Stimulated activated naive B cell treated with anti-CD40 and anti-IgM and Interleukin-4, amounts not matched to agents 10 μg/mL and 1 μg/mL and 100 μg/mL, for 72 hours (primary cell): ENCODE measurements around the gene ZBP1.

ENCODE experiments used
- ATAC-seq, 2 donors: fragments of 150-1000 bp; cut with Tn5 transposase; replicated peaks; 2 replicates each; pipeline ENCODE4 v1.10.0; 2021; ENCODE audit warnings: moderate library complexity in 1 of 2
- DNase-seq: peaks from one replicate; pipeline ENCODE4 v3.0.0; 2021
- H3K27ac Mint-ChIP-seq: one replicate; pipeline ENCODE4 v1.8.0; 2022; ENCODE audit warnings: mild to moderate bottlenecking, mixed read lengths
- H3K27me3 Mint-ChIP-seq, 2 donors: one replicate each; pipeline ENCODE4 v1.8.0; 2022; ENCODE audit warnings: mixed read lengths in 2 of 2
- H3K36me3 Mint-ChIP-seq, 2 donors: one replicate each; pipeline ENCODE4 v1.8.0; 2022; ENCODE audit warnings: mixed read lengths in 2 of 2, mild to moderate bottlenecking in 1 of 2
- H3K4me1 Mint-ChIP-seq, 2 donors: one replicate each; pipeline ENCODE4 v1.8.0; 2022; ENCODE audit warnings: mixed read lengths in 2 of 2, mild to moderate bottlenecking in 1 of 2
- H3K4me3 Mint-ChIP-seq, 2 donors: one replicate each; pipeline ENCODE4 v1.8.0; 2022; ENCODE audit warnings: mild to moderate bottlenecking in 2 of 2, mixed read lengths in 2 of 2, moderate library complexity in 1 of 2
- H3K9me3 Mint-ChIP-seq, 2 donors: one replicate each; pipeline ENCODE4 v1.8.0; 2022; ENCODE audit warnings: mixed read lengths in 2 of 2, mild to moderate bottlenecking in 1 of 2

Gene ZBP1

DNA sequence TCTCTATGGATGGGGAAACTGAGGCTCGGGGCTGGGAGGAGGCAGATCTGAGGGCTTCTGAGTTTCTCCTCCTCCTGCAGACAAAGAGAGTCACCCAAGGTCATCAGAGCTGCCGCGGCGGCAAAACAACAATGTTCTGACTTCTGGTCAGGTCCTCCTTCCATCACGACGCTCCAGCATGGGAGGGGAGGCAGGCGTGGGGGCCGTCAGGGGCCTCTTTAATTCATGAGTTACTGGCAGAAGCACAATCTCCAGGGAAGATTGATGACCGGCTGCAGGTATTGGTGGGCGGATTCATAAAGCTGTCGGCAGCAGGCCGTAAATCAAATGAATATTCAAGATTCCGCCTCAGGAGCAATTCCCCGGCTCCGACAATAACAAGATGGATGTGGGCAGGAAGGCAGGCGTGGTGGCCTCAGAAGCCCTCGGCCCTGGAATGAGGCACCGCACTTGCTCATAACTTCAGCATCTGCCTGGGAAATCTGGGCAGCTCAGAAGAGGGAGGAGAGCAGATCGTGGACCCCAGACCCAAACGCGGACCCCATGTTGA lies 40.3 kb downstream of the ZBP1 start:
- Mint-ChIP-seq H3K27me3 (peaks cover 41 to 53% of the 10 kb centered on the region in 2 donors), H3K36me3 (no peaks in the 10 kb centered on the region)
- no peak for ATAC-seq

GRCh38 chr20:57579331-57579897 lies 40.8 kb downstream of the ZBP1 start:
- Mint-ChIP-seq H3K4me1 (no peaks in the 10 kb centered on the region), H3K9me3 (no peaks in the 10 kb centered on the region), H3K36me3 (no peaks in the 10 kb centered on the region), H3K27me3 (peaks cover 37 to 47% of the 10 kb centered on the region in 2 donors), H3K27ac (no peak overlapping the region), H3K4me3 (no peak overlapping the region)
- DNase-seq (no peak), ATAC-seq (no peak)

More for the DNA sequence above, 40.3 kb downstream of the ZBP1 start:
- Mint-ChIP-seq H3K27ac (no peak overlapping the region), H3K9me3 (no peaks in the 10 kb centered on the region), H3K4me1 (no peaks in the 10 kb centered on the region), H3K4me3 (no peak overlapping the region)
- DNase-seq: no peak

DNA sequence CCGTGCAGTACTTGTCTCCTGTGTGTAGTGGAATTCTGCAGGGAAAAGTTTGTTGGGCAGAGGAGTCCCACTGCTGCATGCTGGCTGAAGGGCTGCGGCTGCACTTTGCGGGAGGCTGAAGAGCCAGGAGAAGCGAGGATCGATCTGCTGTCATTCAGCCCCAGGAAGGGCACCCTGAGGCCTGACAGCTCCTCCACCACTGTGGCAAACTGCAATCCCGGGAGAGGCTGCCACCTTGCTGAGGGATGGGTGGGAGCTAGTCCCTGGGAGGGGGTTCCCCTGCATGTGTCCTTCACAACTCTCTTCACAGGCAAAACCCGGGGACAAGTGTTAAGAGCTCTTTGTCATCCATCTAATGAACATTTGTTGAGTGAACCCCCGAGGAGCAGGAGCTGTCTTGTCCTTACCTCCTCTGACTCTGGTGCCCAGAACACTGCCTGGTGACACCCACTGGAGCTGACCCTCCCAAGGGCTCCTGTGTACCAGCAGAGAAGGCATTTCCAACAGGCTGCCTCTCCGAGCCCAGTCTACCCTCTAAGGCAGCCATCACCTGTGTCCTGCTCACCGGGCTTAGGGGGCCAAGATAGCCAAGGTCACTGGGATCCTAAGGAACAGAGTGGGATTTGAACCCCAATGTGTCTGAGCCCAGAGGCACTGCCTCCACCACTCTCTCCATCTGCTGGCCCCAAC lies 41.6 kb downstream of the ZBP1 start:
- H3K36me3 Mint-ChIP-seq: no peaks in the 10 kb centered on the region
- ATAC-seq (no peak), DNase-seq (no peak)
- H3K27ac Mint-ChIP-seq: no peak overlapping the region
- no peaks in the 10 kb centered on the region for H3K4me1 Mint-ChIP-seq
- no peak overlapping the region for H3K4me3 Mint-ChIP-seq
- H3K27me3 Mint-ChIP-seq: peaks cover 36 to 40% of the 10 kb centered on the region in 2 donors
- no peaks in the 10 kb centered on the region for H3K9me3 Mint-ChIP-seq

- no peaks in the 10 kb centered on the region for H3K9me3 Mint-ChIP-seq
- ATAC-seq: no peak
- no peak for DNase-seq
- H3K4me3 Mint-ChIP-seq: no peak overlapping the region
- peaks cover 29 to 38% of the 10 kb centered on the region in 2 donors for H3K27me3 Mint-ChIP-seq
- no peak overlapping the region for H3K27ac Mint-ChIP-seq
- no peaks in the 10 kb centered on the region for H3K36me3 Mint-ChIP-seq
- no peaks in the 10 kb centered on the region for H3K4me1 Mint-ChIP-seq
Observed at GRCh38 chr20:57577679-57578475, 42.3 kb downstream of the ZBP1 start.

DNA sequence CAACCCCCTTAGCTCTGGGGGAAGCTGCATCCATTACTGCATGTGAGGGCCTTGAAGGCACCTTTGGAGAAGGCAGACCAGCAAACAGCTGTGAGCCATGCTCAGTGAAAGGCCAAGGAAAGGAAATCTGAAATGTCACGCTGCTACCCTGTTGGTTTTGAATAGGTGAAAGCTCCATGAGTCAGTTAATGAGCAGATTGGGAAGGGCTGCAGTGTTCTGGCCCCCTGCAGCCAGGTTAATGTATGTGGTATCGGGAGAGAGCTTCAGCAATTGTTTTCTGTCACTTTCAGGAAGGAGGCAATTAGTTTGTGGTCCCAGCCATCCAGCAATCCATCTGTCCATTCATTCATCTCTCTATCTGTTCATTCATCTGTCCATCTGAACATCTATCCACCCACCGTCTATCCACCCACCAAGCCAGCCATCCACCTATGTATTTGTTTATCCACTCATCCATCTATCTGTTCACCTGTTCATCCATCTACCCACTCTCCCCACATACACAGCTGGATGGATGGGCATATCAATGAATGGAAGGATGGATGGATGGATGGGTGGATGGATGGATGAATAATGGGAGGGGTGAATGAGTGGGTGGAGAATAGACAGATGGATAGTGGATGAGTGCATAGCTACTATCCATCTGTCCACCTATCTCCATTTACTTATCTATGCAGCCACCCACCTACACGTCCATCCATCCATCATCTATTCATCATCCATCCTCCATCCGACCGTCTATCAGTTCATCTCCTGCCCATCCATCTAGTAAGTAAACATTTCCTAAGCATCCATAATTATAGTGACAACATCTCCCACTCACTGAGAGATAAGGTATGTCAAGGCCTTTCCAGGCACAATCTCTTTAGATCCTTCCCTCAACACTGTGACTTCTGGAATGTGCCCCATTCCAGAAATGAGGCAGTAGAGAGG lies 43.3 kb downstream of the ZBP1 start:
- no peak overlapping the region for H3K27ac Mint-ChIP-seq
- peaks cover 24 to 36% of the 10 kb centered on the region in 2 donors for H3K27me3 Mint-ChIP-seq

GRCh38 chr20:57576002-57576401 lies 44.2 kb downstream of the ZBP1 start:
- peaks cover 24 to 28% of the 10 kb centered on the region in 2 donors for H3K27me3 Mint-ChIP-seq
- no peaks in the 10 kb centered on the region for H3K36me3 Mint-ChIP-seq
- no peak for DNase-seq
- no peak for ATAC-seq
- H3K4me1 Mint-ChIP-seq: peaks cover 0 to 2% of the 10 kb centered on the region in 2 donors
- H3K4me3 Mint-ChIP-seq: no peak overlapping the region
- H3K27ac Mint-ChIP-seq: no peak overlapping the region
- no peaks in the 10 kb centered on the region for H3K9me3 Mint-ChIP-seq

More for the DNA sequence above, 43.3 kb downstream of the ZBP1 start:
- ATAC-seq (no peak), DNase-seq (no peak)
- no peaks in the 10 kb centered on the region for H3K9me3 Mint-ChIP-seq
- peaks cover 0 to 2% of the 10 kb centered on the region in 2 donors for H3K4me1 Mint-ChIP-seq
- no peaks in the 10 kb centered on the region for H3K36me3 Mint-ChIP-seq
- no peak overlapping the region for H3K4me3 Mint-ChIP-seq

DNA sequence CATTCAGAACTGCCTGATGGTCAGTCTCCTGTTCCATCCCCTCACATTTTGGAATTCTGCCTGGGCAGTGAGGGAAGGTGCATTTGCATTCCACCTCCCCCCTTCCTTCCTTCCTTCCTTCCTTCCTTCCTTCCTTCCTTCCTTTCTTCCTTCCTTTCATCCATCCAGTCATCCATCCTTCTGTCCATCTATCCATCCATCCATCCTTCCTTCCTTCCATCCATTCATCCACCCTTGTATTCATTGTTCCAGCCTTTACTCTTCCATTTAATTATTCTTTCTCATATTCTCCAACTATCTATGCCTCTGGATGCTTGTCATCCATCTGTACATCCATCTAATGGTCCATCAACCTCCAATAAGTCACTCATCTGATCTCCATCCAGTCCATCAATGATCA lies 45.3 kb downstream of the ZBP1 start:
- H3K4me1 Mint-ChIP-seq: peaks cover 0 to 2% of the 10 kb centered on the region in 2 donors
- no peak overlapping the region for H3K27ac Mint-ChIP-seq
- H3K27me3 Mint-ChIP-seq: peaks cover 16 to 19% of the 10 kb centered on the region in 2 donors
- H3K9me3 Mint-ChIP-seq: no peaks in the 10 kb centered on the region
- H3K4me3 Mint-ChIP-seq: no peak overlapping the region
- DNase-seq (no peak), ATAC-seq (no peak)
- no peaks in the 10 kb centered on the region for H3K36me3 Mint-ChIP-seq

GRCh38 chr20:57573894-57574293 lies 46.3 kb downstream of the ZBP1 start:
- H3K4me3 Mint-ChIP-seq: no peak overlapping the region
- H3K27me3 Mint-ChIP-seq: peaks cover 14 to 22% of the 10 kb centered on the region in 2 donors
- peak in 1 of 2 donors; percentile 52 for ATAC-seq
- H3K9me3 Mint-ChIP-seq: no peaks in the 10 kb centered on the region
- DNase-seq: no peak
- no peak overlapping the region for H3K27ac Mint-ChIP-seq
- no peaks in the 10 kb centered on the region for H3K36me3 Mint-ChIP-seq
- peaks cover 0 to 2% of the 10 kb centered on the region in 2 donors for H3K4me1 Mint-ChIP-seq

DNA sequence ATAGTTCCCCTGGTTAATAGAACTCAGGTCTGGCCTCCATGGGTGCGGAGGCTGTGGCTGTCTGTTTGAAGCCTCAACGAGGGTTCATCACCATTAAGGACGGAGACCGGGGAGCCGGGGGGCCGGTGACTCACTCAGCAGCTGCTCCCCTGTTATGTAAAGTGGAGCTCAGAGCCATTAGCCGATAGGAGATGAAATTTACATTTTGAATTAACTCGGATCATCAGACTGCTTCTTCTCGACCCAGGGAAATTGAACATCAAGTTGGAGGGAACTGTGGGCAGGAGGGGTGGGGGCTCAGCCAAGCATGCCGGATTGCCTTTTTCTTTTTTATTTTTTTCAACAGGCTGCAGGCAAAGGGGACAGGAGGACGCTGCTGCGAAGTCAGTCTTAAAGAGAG lies 47.0 kb downstream of the ZBP1 start:
- peaks cover 0 to 2% of the 10 kb centered on the region in 2 donors for H3K4me1 Mint-ChIP-seq
- H3K36me3 Mint-ChIP-seq: no peaks in the 10 kb centered on the region
- peaks cover 19 to 25% of the 10 kb centered on the region in 2 donors for H3K27me3 Mint-ChIP-seq
- H3K9me3 Mint-ChIP-seq: no peaks in the 10 kb centered on the region
- H3K27ac Mint-ChIP-seq: no peak overlapping the region
- ATAC-seq (no peak), DNase-seq (no peak)
- no peak overlapping the region for H3K4me3 Mint-ChIP-seq

GRCh38 chr20:57571782-57572416 lies 48.3 kb downstream of the ZBP1 start:
- Mint-ChIP-seq H3K9me3 (no peaks in the 10 kb centered on the region), H3K27me3 (peaks cover 26 to 31% of the 10 kb centered on the region in 2 donors), H3K4me3 (no peak overlapping the region), H3K4me1 (peaks cover 0 to 2% of the 10 kb centered on the region in 2 donors), H3K27ac (no peak overlapping the region), H3K36me3 (no peaks in the 10 kb centered on the region)
- no peak for ATAC-seq
- no peak for DNase-seq

GRCh38 chr20:57570920-57571319 lies 49.3 kb downstream of the ZBP1 start:
- Mint-ChIP-seq H3K36me3 (no peaks in the 10 kb centered on the region), H3K27me3 (peaks cover 29 to 31% of the 10 kb centered on the region in 2 donors), H3K4me1 (peaks cover 0 to 2% of the 10 kb centered on the region in 2 donors), H3K27ac (no peak overlapping the region), H3K4me3 (no peak overlapping the region), H3K9me3 (no peaks in the 10 kb centered on the region)
- DNase-seq: no peak
- no peak for ATAC-seq

GRCh38 chr20:57570145-57570850 lies 49.9 kb downstream of the ZBP1 start:
- H3K4me1 Mint-ChIP-seq: peaks cover 0 to 2% of the 10 kb centered on the region in 2 donors
- peaks cover 31 to 36% of the 10 kb centered on the region in 2 donors for H3K27me3 Mint-ChIP-seq
- no peak for DNase-seq
- no peak overlapping the region for H3K4me3 Mint-ChIP-seq
- no peaks in the 10 kb centered on the region for H3K9me3 Mint-ChIP-seq
- no peaks in the 10 kb centered on the region for H3K36me3 Mint-ChIP-seq
- no peak overlapping the region for H3K27ac Mint-ChIP-seq
- no peak for ATAC-seq

DNA sequence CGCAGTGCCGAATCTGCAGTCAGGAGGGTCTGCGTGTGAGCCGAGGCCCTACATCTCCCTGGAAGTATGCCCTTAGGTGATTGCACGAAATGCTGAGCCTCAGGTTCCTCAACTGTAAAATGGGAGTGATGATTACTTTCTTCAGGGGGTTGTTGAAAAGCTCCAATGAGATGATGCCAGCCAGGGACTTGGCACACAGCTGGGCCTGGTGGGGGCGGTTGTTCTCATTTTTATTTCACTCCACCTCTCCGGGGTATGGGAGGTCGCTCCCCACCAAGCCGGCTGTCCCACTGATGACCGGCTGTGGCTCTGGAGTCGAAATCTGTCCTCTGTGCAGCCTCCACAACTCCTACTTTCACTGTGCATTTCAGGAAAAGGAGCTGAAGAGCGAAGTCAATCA lies 51.3 kb downstream of the ZBP1 start:
- Mint-ChIP-seq H3K27ac (no peak overlapping the region), H3K4me3 (no peak overlapping the region), H3K36me3 (no peaks in the 10 kb centered on the region), H3K4me1 (peaks cover 0 to 2% of the 10 kb centered on the region in 2 donors), H3K9me3 (no peaks in the 10 kb centered on the region), H3K27me3 (peaks cover 40 to 41% of the 10 kb centered on the region in 2 donors)
- ATAC-seq: no peak
- DNase-seq: no peak
